HTR-8/SVneo (cell line): Measurements from ENCODE around the gene ZNF747.

ENCODE experiments used
- DNase-seq: peaks from one replicate; pipeline ENCODE4 v3.0.0; 2011; ENCODE audit warnings: low spot score, mixed read lengths; ENCODE audit not compliant: insufficient read length
- FAIRE-seq: peaks from 2 replicates; lab custom pipeline; 2011; peaks lifted over from hg19 to GRCh38; lab: Jason Lieb, UNC

ZNF747 gene

DNA sequence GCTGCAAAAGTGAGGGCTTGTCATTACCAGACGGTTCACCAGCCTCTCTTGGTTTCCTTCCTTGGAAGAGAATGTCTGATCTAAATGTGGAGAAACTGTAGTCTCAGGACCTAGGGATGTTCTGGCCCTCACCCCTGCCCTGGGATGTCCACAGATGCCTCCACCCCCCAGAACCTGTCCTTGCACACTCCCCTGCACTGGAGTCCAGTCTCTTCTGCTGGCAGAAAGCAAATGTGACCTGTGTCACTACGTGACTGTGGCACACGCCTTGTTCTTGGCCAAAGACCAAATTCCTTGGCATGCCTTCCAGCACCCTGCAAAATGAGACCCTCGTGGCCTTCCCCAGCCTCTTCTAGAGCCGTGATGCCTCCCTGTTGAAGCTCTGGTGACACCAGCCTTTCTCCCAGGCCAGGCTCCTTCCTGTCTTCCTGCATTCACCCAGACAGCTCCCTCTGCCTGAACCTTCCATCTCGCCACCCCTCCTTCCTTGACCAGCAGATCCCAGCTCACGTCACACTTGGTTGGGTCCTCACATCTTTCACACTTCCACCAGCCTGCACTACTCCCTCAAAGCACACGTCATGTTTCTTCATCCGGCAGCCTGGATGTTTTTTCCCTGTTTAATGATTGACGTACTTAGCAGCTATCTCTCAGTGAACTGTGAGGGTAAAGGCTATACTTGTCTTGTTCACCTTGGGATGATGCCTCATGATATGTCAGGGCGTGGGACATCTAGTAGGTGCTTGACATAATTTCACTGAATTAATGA, 12.6 kb downstream of the ZNF747 start:
- no peak for FAIRE-seq
- no peak for DNase-seq

DNA sequence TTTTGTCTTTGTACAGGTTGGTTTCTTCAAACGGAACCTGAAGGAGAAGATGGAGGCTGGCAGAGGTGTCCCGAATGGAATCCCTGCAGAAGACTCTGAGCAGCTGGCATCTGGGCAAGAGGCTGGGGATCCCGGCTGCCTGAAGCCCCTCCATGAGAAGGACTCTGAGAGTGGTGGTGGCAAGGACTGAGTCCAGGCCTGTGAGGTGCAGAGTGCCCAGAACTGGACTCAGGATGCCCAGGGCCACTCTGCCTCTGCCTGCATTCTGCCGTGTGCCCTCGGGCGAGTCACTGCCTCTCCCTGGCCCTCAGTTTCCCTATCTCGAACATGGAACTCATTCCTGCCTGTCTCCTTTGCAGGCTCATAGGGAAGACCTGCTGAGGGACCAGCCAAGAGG, 13.2 kb downstream of the ZNF747 start:
- DNase-seq (no peak), FAIRE-seq (no peak)

DNA sequence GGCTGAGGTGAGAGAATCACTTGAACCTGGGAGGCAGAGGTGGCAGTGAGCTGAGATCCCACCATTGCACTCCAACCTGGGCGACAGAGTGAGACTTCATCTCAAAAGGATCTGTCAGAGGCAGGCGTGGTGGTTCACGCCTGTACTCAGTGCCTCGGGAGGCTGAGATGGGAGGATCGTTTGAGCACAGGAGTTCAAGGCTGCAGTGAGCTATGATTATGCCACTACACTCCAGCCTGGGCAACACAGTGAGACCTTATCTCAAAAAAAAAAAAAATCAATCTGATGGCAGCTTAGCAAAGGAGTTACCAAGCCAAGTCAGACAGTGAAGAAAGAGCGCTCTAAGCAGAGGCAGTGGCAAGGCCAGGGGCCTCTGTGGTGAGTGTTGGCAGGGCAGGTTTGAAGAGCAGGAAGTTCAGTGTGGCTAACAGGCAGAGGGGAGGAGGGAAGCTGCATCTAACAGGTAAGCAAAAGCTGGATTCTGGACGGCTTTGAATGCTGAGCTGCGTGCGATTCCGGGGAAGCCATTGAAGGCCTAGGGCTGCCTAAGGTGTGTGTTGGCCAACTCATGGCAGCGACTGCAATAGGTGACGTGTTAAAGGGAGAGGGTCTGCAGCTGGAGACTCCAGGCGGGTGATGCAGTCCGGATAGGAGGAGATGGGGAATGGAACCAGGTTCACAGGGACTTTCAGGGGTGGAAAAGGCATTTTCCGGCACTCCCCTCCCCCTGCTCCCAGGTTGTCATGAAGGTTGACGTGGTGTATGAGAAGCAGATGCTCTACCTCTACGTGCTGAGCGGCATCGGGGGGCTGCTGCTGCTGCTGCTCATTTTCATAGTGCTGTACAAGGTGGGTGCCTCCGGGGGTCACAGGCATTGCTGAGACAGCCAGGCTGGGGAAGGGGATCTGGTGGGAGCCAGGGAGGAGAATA, 15.3 kb downstream of the ZNF747 start:
- DNase-seq (no peak), FAIRE-seq (no peak)

DNA sequence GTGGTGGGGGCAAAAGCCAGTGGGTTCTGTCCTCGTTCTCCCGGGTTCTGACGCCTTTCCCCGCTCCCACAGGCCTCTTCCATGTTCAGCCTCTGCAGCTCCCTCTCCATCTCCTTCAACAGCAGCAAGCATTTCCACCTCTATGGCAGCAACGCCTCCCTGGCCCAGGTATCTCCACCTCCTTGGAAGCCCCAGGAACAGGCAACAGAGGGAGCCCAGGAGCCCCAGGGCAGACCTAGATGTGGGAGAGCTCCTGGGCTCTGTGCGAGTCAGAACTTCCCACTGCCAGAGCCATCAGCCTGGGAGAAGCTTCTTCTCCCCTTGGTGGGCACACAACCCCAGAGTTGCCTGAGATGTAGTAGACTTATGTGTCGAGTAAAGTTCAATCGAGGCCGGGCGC, 16.1 kb downstream of the ZNF747 start:
- DNase-seq, result no peak
- FAIRE-seq, result no peak

DNA sequence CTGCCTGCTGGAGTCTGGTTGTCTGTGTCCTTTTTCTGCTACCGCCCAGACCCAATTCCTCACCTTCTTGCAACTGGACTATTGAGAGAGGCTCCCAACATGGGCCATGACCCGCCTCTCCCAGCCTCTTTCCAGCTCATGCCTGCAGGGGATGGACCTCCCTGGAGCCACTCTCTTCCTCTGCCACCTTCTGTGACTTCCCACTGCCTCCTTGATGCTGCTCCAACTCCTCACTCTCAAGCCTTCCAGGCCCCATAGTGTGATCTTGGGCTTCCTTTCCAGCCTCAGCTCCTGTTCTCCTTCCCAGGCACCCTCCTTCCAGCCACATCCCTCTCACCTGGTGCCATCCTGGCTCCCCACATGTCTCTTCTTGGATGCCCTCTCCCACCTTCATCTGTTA, 19.4 kb downstream of the ZNF747 start:
- FAIRE-seq (no peak), DNase-seq (no peak)

DNA sequence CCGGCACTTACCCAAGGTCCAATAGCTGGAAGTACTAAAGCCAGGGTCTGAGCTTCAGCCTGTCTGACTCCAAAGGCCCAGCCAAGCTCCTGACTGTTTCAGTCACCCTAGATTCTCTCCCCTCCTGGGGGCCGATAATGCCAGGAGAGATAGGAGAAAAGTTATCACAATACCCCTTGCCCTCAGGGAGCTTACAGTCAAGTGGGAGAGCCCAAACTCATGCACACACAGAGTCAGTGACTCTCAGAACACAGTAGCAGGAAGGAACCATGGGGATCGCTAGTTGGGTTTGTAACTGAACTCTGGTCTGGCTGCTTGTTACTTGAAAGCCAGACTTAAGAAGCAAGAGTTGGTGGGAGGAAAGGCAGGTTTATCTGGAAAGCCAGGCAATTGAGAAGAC, 23.1 kb downstream of the ZNF747 start:
- DNase-seq, result no peak
- FAIRE-seq, result no peak

DNA sequence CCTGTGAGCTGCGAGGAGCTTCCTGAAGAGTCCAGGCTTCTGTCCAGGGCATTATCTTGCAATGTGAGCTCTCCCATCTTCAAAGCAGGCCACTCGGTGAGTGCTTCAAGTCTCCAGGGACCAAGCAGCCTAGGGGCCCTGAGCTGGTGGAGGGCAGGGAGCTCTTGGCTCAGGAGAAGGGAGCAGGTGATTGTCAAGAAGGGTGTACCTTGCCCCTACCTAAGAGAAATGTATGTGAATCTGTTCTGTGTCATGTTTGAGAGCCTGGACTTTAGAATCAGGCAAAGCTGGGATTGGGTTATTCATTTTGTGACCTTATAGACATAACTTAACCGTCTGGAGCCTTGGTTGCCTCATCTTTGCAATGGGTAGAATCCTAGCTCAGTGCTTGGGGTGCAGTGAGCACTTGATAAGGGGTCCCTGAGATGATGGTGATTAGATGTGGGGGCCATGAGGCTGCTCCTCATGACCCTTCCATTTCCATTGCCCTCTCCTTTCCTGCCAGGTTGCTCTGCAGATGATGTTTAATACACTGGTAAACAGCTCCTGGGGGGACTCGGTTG, 24.2 kb downstream of the ZNF747 start:
- DNase-seq (no peak), FAIRE-seq (no peak)

DNA sequence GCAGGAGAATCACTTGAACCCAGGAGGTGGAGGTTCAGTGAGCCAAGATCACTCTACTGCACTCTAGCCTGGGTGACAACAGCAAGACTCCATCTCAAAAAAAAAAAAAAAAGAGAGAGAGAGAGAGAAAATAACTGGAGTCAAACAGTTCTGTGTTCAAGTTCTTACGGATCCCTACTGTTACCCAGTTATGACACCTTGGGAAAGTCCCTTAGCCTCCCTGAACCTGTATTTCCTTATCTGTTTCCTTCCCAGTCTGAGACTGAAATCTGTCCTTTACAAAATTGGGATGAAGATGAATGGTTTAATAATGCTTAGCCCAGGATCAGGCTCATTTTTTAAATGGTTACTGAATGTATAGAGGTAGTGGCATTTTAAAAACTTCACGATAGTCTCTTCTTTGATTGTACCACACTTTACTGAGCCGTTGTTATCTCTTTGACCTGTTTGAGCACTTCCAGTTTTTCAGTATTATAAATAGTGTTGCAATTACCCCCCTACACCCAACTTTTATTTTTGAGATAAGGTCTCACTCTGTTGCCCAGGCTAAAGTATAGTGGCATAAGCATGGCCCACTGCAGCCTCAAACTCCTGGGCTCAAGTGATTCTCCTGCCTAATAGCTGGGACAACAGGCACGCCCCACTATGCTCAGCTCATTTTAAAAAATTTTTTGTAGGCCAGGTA, 25.4 kb downstream of the ZNF747 start:
- no peak for FAIRE-seq
- DNase-seq, result no peak

DNA sequence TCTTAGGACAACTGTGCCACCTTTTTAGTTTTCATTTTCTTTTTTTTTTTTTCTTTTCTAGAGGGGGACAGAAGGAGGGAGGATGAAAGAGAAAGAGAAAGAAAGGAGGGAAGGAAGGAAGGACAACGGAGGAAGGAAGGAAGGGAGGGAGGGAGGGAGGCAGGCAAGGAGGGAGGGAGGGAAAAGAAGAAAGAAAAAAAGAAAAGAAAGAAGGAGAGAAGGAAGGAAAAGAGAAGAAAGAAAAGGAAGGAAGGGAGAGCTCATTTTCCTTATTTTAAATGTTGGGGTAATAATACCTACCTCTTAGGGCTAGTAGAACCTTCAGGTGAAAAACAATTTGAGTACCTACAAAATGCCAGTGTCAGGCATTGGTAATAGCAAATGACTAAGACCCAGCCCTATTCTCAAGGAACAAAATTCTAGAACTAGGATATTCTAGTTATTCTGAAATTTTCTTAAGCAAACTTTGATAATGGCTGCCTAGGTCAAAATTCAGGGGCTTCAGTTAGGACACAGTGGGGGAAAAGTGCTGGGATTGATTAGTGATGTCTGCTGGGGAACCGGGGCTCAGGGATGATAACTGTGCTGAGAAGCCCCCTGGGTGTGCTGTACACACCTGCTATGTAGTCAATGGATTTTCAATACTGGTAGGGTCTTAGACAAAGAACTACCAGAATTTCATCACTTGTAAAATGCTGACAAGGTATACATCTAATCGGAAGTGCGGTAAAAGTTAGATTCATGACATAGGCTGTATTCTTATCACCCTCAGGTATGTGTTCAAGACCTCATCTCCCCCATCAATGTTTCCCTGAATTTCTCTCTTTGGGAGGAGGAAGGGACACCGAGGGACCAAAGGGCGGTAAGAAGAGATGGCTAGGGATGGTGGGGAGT, 31.0 kb downstream of the ZNF747 start:
- FAIRE-seq (no peak), DNase-seq (no peak)

DNA sequence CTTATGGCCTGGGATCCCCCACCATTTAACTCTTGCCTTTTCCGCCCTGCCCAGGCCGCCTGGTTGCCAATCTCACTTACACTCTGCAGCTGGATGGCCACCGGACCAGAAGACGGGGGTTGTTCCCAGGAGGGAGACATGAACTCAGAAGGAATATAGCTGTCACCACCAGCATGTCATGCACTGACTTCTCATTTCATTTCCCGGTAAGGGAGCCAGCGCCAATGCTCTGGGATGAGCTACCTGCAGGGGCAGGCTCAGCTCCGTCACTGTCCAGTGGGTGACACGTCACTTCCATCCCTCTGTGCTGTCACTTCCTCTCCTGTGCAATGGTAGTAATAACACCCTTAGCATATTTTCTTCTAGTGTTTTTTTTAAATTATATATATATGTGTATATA, 35.4 kb downstream of the ZNF747 start:
- DNase-seq, result no peak
- no peak for FAIRE-seq

DNA sequence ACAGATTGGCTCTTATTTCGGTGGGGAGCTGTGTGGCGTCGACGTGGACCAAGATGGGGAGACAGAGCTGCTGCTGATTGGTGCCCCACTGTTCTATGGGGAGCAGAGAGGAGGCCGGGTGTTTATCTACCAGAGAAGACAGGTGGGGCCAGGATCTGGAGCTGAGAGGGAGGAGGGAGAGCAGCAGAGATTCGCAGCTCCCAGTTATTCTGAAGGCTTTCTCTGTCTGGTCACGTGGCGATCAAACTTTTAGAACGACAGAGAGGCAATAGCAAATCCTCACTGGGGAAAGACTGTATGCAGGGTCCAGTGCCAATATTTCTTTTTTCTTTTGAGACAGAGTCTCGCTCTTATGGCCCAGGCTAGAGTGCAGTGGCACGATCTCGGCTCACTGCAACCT, 39.9 kb downstream of the ZNF747 start:
- FAIRE-seq (no peak), DNase-seq (no peak)

DNA sequence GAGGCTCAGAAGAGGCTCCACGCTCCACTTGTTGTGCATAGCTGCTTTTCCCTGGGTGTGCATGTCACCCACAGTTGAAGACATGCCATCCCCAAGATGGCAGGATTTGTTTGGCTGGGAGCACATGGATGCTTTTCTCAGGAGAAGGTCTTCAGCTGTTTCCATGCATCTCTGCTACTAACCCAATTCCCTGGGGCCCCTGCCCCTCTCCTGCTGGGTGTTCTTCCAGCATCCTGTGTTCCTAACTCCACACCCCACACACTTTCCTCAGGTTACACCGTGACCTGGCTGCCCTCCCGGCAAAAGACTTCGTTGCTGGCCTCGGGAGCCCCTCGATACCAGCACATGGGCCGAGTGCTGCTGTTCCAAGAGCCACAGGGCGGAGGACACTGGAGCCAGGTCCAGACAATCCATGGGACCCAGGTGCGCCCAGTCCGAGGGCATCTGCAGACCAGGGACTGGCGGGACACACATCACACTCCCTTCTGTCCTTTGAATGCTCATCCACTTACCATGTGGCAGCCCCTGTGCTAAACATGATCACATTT, 40.6 kb downstream of the ZNF747 start:
- FAIRE-seq (no peak), DNase-seq (no peak)

DNA sequence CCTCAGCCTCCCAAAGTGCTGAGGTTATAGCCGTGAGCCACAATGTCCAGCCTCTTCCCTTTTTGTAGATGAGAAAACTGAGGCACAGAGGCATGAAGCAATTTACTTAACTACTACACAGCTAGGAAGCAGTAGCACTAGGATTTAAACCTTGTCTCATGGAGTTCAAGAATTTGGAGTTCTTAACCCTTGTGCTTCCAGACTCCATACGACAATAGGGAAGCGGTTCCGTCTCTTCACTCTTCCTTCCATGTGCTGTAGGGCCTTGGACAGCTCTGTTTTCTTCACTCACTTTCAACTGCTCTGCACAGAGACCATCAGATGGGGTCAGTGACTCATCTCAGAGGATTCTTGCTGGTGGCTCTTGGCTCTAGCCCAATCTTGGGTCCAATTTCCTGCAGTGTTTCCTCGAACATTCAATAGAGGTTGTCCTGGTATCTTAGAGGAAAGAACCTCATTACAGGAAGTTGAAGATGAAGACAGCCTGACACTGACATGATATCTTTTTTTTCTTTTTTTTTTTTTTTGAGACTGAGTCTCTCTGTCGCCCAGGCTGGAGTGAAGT, 42.8 kb downstream of the ZNF747 start:
- FAIRE-seq (no peak), DNase-seq (peak; percentile 91)

DNA sequence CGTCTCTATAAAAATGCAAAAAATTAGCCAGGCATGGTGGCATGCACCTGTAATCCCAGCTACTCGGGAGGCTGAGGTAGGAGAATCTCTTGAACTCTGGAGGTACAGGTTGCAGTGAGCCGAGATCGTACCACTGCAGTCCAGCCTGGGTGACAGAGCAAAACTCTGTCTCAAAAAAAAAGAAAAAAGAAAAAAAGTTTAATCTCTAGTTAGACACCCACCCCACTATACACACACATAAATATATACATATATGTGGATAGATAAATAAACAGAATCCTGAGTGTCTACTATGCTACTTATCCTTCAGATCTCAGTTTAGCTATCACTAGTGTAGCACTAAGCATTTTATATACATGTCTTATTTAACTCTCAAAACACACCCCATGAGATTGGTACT, 43.4 kb downstream of the ZNF747 start:
- DNase-seq, result no peak
- FAIRE-seq, result no peak

DNA sequence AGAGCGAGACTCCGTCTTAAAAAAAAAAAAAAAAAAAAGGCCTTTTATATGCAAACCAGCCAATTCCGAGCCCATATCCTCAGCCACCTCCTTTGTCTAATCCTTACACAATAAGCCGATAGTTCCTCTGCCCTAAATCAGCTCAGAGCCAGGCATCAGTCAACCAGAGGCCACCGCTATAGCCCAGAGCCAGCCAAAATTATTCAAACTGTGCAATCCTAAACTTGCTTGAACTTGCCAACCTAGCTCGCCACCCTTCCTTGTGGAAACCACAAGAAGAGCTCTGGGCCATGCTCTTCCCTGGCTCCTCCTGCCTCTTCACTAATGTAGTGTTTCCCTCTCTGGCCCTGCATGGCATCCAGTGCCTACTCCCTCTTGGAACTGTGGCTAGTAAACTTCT, 44.4 kb downstream of the ZNF747 start:
- FAIRE-seq (no peak), DNase-seq (no peak)

DNA sequence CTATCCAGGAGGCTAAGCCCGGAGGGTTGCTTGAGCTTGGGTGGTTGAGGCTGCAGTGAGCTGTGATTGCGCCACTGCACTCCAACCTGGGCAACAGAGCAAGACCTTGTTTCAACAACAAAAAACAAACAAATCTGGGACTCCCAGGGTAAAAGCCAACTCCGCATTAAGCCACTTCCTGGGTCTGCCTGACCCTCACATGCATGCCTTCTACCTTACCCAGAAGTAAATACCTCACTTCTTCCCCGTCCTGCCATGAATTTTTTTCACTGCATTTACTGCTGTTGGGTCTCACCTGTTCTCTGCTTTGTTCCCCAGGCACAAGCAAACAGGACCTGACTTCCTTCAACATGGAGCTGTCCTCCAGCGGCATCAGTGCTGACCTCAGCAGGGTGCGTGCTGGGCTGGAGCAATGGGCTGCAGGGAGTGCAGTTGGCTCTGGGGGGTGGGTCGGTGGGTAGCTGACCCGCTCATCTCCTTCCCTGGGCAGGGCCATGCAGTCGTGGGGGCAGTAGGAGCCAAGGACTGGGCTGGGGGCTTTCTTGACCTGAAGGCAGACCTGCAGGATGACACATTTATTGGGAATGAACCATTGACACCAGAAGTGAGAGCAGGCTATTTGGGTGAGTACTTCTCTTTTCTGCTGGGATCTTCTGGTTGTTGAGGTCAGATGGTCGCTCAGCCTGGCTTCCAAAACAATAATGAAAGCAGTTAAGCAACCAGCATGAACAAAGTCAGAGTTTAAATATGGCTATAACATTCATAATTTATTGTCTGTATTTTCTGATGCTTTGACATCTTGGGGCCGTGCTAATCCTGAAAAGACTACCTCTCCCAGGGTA, 45.7 kb downstream of the ZNF747 start:
- no peak for FAIRE-seq
- no peak for DNase-seq

DNA sequence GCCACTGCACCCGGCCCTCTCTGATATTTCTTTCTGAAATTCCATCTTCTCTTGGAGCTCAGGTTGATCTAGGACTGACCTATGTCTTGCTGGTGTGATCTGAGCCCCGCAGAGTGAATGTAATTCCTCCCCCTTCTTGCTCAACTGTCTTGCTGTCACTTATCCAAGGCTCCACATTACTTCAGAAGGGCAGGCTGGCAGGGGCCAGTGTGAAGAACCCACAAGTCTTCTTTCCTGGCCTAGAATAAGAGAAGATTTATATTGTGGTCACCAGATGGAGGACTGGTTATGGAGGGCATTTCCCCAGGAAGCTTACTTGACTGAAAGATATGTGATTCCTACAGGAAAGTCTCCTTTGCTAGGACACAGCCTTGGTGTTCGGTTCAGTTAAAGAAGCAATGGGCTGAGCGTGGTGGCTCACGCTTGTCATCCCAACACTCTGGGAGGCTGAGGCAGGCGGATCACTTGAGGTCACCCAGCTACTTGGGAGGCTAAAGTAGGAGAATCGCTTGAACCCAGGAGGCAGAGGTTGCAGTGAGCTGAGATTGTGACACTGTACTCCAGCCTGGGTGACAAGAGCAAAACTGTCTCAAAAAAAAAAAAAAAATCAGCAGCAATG, 48.7 kb downstream of the ZNF747 start:
- FAIRE-seq (no peak), DNase-seq (no peak)

DNA sequence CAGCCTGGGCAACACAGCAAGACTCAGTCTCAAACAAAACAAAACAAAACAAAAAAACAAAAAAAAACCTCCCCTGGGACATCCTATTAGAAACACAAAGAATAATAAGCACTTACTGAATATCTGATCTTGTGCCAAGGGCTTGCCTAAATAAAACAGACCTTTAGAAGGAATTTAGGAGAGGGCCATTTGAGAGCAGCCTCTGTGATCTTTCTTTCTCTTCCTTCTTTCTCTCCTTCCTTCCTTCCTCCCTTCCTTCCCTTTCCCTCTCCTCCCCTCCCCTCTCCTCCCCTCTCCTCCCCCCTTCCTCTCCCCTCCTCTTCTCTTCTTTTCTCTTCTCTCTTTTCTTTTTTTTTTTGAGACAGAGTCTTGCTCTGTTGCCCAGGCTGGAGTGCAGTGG, 49.8 kb downstream of the ZNF747 start:
- no peak for FAIRE-seq

More for the DNA sequence above, 49.8 kb downstream of the ZNF747 start:
- no peak for DNase-seq
